GM12801 (cell line): ENCODE measurements around the gene SOX10.

Experiments
- TF ChIP-seq, protein P1 (sequence below): IDR thresholded peaks from one replicate; pipeline ENCODE4 v1.5.1; 2011; ENCODE audit warnings: control low read depth; ENCODE audit not compliant: insufficient read length; ENCODE audit errors: extremely low read depth

SOX10 gene

DNA sequence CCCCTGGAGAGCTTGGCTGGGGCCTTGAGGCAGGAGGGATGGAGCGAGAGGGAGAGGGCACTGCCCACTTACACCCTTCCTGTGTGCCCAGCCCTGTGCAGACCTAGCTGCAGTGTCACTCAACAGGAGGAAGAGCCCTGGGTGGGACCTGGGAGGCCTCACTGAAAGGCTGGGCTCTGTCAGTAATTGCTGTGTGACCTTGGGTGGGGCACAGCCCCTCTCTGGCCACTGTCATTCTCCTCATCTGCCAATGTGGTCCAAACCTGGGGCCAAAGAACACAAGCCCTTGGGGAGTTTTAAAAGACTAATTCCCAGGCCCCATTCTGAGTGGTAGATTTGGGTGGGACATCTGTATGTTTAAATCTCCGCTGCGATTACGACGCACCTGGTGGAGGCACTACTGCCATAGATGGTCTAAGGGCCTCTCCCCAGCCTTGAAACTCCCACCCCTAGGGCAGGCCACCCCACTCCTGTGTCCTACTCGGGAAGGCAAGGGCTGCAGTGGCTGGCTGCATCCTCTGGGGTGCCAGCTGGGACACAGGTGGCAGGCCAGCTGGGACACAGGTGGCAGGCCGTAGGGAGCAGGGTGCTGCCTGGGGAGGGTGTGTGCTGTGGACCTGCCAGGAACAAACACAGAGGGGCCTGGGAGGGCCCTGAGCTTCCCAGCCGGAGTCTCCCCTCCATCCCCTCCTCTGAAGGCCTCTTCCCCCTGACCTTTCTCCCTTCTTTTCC lies 12.3 kb upstream of the SOX10 start:
- TF ChIP-seq, protein P1, sequence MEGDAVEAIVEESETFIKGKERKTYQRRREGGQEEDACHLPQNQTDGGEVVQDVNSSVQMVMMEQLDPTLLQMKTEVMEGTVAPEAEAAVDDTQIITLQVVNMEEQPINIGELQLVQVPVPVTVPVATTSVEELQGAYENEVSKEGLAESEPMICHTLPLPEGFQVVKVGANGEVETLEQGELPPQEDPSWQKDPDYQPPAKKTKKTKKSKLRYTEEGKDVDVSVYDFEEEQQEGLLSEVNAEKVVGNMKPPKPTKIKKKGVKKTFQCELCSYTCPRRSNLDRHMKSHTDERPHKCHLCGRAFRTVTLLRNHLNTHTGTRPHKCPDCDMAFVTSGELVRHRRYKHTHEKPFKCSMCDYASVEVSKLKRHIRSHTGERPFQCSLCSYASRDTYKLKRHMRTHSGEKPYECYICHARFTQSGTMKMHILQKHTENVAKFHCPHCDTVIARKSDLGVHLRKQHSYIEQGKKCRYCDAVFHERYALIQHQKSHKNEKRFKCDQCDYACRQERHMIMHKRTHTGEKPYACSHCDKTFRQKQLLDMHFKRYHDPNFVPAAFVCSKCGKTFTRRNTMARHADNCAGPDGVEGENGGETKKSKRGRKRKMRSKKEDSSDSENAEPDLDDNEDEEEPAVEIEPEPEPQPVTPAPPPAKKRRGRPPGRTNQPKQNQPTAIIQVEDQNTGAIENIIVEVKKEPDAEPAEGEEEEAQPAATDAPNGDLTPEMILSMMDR: no peak

DNA sequence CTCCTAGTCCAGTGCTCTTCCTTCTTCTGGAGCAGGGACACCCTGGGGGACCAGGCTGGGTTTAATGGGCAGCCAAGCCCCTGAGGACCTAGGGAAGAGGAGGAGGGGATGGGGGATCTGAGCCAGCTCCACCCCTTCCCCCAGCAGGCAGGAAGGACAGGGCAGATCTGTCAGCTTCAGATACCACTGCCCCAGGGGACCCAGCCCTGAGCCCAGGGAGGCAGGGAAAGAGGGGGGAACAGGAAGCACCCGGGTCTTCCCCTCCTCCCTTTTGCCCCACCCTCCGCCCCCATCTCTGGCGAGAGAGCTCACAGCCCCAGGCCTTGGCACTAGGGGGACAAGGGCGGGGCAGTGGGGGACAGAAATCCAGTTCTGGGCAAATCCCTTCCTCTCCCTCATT lies 11.7 kb upstream of the SOX10 start:
- TF ChIP-seq, protein P1: no peak

DNA sequence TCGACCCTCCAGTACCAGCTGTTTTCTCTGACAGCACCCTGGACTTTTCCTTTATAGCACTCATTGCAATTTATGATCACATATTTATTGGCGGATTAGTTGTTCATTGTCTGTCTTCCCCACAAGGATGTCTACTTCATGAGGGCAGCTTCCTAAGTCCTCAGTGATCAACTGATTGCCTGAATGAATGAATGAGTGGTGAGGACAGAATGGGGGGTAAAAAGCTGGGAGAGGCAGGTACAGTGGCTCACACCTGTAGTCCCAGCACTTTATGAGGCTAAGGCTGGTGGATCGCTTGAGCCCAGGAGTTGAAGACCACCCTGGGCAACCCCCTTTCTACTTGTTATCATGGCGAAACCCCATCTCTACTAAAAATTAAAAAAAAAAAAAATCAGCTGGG lies 11.1 kb upstream of the SOX10 start:
- TF ChIP-seq, protein P1: no peak

DNA sequence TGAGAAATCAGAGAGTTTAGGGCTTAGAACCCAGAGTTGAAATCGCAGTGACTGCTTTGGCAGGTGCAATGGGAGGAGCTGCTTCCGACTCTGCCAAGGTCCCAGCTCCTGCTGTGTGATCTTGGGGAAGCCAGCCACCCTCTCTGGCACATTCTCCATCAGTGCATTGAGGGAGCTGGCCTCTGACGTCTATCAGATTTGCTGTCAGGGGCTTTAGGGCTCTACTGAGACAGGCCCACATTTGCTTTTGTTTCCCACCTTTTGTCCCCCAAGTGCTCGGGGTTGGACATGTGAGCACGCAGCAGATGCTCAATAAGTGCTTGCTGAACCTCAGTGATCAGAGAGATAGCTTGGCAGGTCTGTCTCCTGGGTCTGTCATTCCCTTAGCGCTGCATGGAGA lies 10.6 kb upstream of the SOX10 start:
- TF ChIP-seq, protein P1: no peak

DNA sequence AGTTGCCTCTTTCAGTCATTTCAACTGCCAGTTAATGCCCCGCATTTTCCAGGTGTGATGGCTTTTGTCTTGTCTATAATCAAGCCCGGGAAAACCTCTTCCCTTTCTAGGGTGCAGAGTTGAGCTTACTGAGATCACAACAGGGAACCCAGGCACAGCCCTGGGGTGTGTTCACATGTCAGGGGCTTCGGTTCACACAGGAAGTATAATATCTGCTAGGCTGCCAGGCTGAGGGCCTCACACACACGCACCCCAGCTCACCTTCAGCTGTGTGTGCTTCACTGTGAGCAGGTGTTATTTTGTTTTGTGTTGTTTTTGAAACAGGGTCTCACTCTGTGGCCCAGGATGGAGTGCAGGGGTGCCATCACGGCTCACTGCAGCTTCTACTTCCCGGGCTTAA lies 9.7 kb upstream of the SOX10 start:
- TF ChIP-seq, protein P1: no peak

DNA sequence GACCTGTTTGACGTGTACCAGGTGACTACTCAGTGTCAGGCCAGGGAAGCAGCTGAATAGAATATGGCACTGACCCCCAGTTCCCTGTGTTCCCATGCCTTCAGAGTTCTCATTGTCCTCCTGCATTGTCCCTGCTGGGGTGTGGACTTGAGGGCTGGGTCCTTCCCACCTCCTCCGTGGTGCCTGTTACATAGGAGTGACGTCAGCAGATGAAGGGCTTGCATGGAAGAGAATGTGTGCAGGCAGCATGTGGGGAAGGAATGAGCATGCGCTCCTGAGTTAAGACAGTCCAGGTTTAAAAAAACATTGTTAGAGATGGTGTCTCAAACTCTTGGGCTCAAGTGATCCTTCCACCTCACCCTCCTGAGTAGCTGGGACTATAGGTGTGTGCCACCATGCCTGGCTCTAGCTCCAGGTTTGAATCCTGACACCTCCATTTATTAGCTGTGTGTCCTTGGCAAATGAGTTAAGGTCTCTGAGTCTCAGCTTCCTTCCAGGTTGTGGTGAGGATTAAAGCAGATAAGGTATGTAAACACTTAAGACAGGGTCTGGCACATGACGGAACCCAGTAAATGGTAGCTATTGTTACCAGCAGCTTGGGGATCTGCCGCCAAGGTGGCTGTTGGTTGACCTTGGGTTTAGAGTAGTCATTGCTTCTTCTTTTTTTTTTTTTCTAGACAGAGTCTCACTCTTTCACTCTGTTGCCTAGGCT lies 7.5 kb upstream of the SOX10 start:
- TF ChIP-seq, protein P1: no peak

DNA sequence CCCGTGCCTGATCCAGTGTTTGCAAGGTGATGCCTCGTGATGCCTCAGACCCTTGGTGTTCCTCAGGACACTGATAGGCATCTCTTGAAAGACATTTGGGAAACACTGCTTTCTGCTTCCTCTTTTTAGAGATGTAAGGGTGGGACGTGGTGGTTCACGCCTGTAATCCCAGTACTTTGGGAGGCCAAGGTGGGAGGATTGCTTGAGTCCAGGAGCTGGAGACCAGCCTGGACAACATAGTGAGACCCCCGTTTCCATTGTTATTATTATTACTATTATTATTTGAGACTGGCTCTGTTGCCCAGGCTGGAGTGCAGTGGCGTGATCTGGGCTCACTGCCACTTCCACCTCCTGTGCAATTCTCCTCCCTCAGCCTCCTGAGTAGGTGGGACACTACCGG lies 6.5 kb upstream of the SOX10 start:
- TF ChIP-seq, protein P1: no peak
